OCI-LY7 (cell line): Measurements from ENCODE around the gene ICE2. TPM values are rescaled to one million over a fixed set of nuclear protein-coding genes. Genes with fewer than 3 reads are reported as not detected.
"Not testable (repeated sequence)": the region's sequence is repeated elsewhere in the genome, so short reads cannot be mapped to it uniquely, and the experiment has no call there.

Experiments used
- BruUV-seq: library from RNA; stranded (reverse); fragments of 400-500 nt; replicated peaks from 2 replicates; lab custom pipeline; 2021; lab: Mats Ljungman, UMichigan
- CTCF ChIA-PET: fragments of 300-600 bp; sonication (Branson Sonifier 250); formaldehyde crosslinking; loops from one replicate; lab custom pipeline; 2022; ENCODE audit warnings: antibody characterized with exemption; ENCODE audit not compliant: unreplicated experiment; lab: Charles Lee
- POLR2A ChIA-PET: fragments of 300-600 bp; sonication (Branson Sonifier 250); formaldehyde crosslinking; loops from one replicate; lab custom pipeline; 2022; ENCODE audit warnings: antibody characterized with exemption; lab: Charles Lee
- DNase-seq: peaks from one replicate; pipeline ENCODE4 v3.0.0-alpha.2; 2015; ENCODE audit warnings: low spot score
- H2AFZ ChIP-seq: fragments of 200-600 bp; sonication (generic), shearing (Covaris generic); 2 replicates; pipeline ENCODE4 v1.6.1; 2014; ENCODE audit warnings: mild to moderate bottlenecking, antibody characterized with exemption, low read length, moderate library complexity
- H3K27ac ChIP-seq: fragments of 200-600 bp; sonication (generic); 2 replicates; pipeline ENCODE4 v1.5.1; 2014; ENCODE audit warnings: mixed run types, low read depth, mild to moderate bottlenecking, moderate library complexity, low read length, inconsistent platforms; ENCODE audit not compliant: poor library complexity, severe bottlenecking
- H3K36me3 ChIP-seq: fragments of 200-600 bp; sonication (generic); 2 replicates; pipeline ENCODE4 v1.6.1; 2014; ENCODE audit warnings: mild to moderate bottlenecking, antibody characterized with exemption, low read length, moderate library complexity, mixed read lengths; ENCODE audit not compliant: insufficient read depth
- H3K4me1 ChIP-seq: fragments of 200-600 bp; sonication (generic); 2 replicates; pipeline ENCODE4 v1.5.1; 2014; ENCODE audit warnings: mild to moderate bottlenecking, low read length; ENCODE audit not compliant: insufficient read depth, poor library complexity, severe bottlenecking
- H3K4me2 ChIP-seq: fragments of 200-600 bp; sonication (generic); 2 replicates; pipeline ENCODE4 v1.6.1; 2014; ENCODE audit warnings: mild to moderate bottlenecking, low read length
- H3K4me3 ChIP-seq: fragments of 200-600 bp; sonication (generic); 2 replicates; pipeline ENCODE4 v1.5.1; 2014; ENCODE audit warnings: mild to moderate bottlenecking, low read depth, low read length; ENCODE audit not compliant: poor library complexity, severe bottlenecking
- H3K79me2 ChIP-seq: fragments of 200-600 bp; sonication (generic); 2 replicates; pipeline ENCODE4 v1.6.1; 2016; ENCODE audit warnings: low read depth, mild to moderate bottlenecking, low read length, moderate library complexity, mixed read lengths; ENCODE audit not compliant: insufficient read depth
- H3K9me2 ChIP-seq: fragments of 200-600 bp; sonication (generic); 2 replicates; pipeline ENCODE4 v1.6.1; 2016; ENCODE audit warnings: mild to moderate bottlenecking, low read length, mixed read lengths; ENCODE audit not compliant: insufficient read depth
- H3K9me3 ChIP-seq: fragments of 200-600 bp; sonication (generic); 2 replicates; pipeline ENCODE4 v1.6.1; 2014; ENCODE audit warnings: mild to moderate bottlenecking, mixed run types, low read length, mixed read lengths
- H4K20me1 ChIP-seq: fragments of 200-600 bp; sonication (generic); 2 replicates; pipeline ENCODE4 v1.6.1; 2014; ENCODE audit warnings: mild to moderate bottlenecking, antibody characterized with exemption, low read length, moderate library complexity, mixed read lengths; ENCODE audit not compliant: insufficient read depth
- EZH2phosphoT487 ChIP-seq: fragments of 200-600 bp; sonication (generic); IDR thresholded peaks from 2 replicates; pipeline ENCODE4 v1.6.1; 2018; ENCODE audit warnings: low read depth, borderline replicate concordance, mild to moderate bottlenecking, mixed run types, antibody characterized with exemption, low read length, moderate library complexity, mixed read lengths
- intact Hi-C: fragments of 100-400 bp; cut with micrococcal nuclease; formaldehyde crosslinking; loops from one replicate; pipeline ENCODE4 v1.10.0; 2022; ENCODE audit not compliant: unreplicated experiment
- total RNA-seq, 2 experiments: library from RNA; depleted of rRNA in 1 of 2; stranded (reverse); fragments of >200 nt in 1 of 2; shearing (Covaris generic) in 1 of 2; gene quantifications; 2 replicates each; pipeline ENCODE4 v1.2.3, GENCODE V29; 2014 to 2022
- TF ChIP-seq, protein P1 (sequence below): fragments of 200-600 bp; sonication (generic); conservative IDR thresholded peaks from 2 replicates; pipeline ENCODE4 v1.5.1; 2014; ENCODE audit warnings: mild to moderate bottlenecking, antibody characterized with exemption, low read length, moderate library complexity, mixed read lengths

ICE2 gene
- total RNA-seq, 2 experiments from 2014 or later: 37.1 to 78.1 TPM

DNA sequence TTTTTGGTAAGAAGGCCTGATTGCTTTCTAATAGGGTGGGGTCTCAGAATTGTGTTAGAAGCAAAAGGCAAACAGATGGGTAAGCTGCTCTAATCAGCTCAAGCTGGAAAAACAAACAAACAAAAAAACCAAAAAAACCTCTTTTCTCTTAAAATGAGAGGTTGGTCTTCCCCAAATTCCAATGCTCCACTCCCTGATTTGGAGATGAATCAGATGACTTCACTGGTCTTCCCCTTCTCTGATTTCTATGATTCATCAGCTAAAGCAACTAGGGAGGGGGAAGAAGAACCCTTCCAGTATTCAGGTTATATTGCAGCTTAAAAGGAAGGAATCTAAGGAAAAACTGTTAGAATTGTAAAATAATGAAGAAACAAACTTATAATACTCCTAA is 71.5 kb downstream of the ICE2 start:
- intact Hi-C loops: no loop called here
- ChIA-PET POLR2A (interaction anchor here (0.7 kb wide), 2 partner anchors 25 to 263 kb away, joined by 3 to 4 read pairs; no protein-coding TSS in a partner anchor), CTCF (no interaction called here)
- H3K4me3 ChIP-seq: no peak overlapping the region
- H3K79me2 ChIP-seq: no peaks in the 10 kb centered on the region
- BruUV-seq: no TSS peak
- H3K4me2 ChIP-seq: no peak overlapping the region
- no peak for DNase-seq
- no peak overlapping the region for H3K27ac ChIP-seq
- H3K36me3 ChIP-seq: no peaks in the 10 kb centered on the region
- no peaks in the 10 kb centered on the region for H4K20me1 ChIP-seq
- H2AFZ ChIP-seq: no peak overlapping the region
- TF ChIP-seq EZH2phosphoT487: no peak
- TF ChIP-seq, protein P1, sequence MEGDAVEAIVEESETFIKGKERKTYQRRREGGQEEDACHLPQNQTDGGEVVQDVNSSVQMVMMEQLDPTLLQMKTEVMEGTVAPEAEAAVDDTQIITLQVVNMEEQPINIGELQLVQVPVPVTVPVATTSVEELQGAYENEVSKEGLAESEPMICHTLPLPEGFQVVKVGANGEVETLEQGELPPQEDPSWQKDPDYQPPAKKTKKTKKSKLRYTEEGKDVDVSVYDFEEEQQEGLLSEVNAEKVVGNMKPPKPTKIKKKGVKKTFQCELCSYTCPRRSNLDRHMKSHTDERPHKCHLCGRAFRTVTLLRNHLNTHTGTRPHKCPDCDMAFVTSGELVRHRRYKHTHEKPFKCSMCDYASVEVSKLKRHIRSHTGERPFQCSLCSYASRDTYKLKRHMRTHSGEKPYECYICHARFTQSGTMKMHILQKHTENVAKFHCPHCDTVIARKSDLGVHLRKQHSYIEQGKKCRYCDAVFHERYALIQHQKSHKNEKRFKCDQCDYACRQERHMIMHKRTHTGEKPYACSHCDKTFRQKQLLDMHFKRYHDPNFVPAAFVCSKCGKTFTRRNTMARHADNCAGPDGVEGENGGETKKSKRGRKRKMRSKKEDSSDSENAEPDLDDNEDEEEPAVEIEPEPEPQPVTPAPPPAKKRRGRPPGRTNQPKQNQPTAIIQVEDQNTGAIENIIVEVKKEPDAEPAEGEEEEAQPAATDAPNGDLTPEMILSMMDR: no peak
- H3K4me1 ChIP-seq: peaks cover 8% of the 10 kb centered on the region
- no peaks in the 10 kb centered on the region for H3K9me3 ChIP-seq
- no peaks in the 10 kb centered on the region for H3K9me2 ChIP-seq

GRCh38 chr15:60406513-60407414 is 72.2 kb downstream of the ICE2 start:
- no TSS peak for BruUV-seq
- no peaks in the 10 kb centered on the region for H3K36me3 ChIP-seq
- no peaks in the 10 kb centered on the region for H3K79me2 ChIP-seq
- no peak overlapping the region for H3K4me3 ChIP-seq
- H3K9me3 ChIP-seq: no peaks in the 10 kb centered on the region
- ChIA-PET CTCF (no interaction called here), POLR2A (interaction anchor here (0.7 kb wide), 1 partner anchor 25 kb away, joined by 3 read pairs; no protein-coding TSS in a partner anchor)
- no peaks in the 10 kb centered on the region for H4K20me1 ChIP-seq
- DNase-seq: no peak
- intact Hi-C loops: no loop called here
- no peaks in the 10 kb centered on the region for H3K9me2 ChIP-seq
- no peak overlapping the region for H3K4me2 ChIP-seq
- peaks cover 8% of the 10 kb centered on the region for H3K4me1 ChIP-seq
- no peak overlapping the region for H3K27ac ChIP-seq
- TF ChIP-seq EZH2phosphoT487: no peak
- TF ChIP-seq, protein P1: no peak
- H2AFZ ChIP-seq: no peak overlapping the region

DNA sequence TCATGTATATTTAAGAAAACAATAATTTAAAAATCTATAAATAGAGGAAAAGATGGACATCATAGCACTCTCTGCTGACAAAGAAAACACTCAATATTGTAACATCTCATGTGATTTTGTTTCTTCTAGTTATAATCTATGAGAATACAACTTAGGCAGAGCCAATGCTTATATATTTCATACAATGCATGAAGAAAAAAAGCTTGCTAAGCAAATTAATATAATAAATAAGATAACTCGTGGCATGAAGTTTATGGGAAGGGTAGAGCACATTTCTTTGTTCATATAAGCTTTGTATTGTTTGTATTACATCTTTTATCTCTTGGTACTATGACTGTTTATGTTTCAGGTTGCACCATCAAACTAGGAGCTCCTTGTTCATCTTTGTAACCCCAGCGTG is 73.5 kb downstream of the ICE2 start:
- ChIA-PET CTCF (no interaction called here), POLR2A (interaction anchor here (0.6 kb wide), 1 partner anchor 19 kb away, joined by 3 read pairs; no protein-coding TSS in a partner anchor)
- no peak for TF ChIP-seq EZH2phosphoT487
- TF ChIP-seq, protein P1: no peak
- BruUV-seq: no TSS peak
- Histone ChIP-seq H4K20me1 (no peaks in the 10 kb centered on the region), H3K4me1 (peaks cover 8% of the 10 kb centered on the region), H3K9me2 (no peaks in the 10 kb centered on the region), H3K36me3 (no peaks in the 10 kb centered on the region), H3K4me2 (no peak overlapping the region), H3K9me3 (no peaks in the 10 kb centered on the region), H3K4me3 (no peak overlapping the region), H2AFZ (no peak overlapping the region), H3K27ac (no peak overlapping the region), H3K79me2 (no peaks in the 10 kb centered on the region)
- no peak for DNase-seq
- intact Hi-C loops: no loop called here

DNA sequence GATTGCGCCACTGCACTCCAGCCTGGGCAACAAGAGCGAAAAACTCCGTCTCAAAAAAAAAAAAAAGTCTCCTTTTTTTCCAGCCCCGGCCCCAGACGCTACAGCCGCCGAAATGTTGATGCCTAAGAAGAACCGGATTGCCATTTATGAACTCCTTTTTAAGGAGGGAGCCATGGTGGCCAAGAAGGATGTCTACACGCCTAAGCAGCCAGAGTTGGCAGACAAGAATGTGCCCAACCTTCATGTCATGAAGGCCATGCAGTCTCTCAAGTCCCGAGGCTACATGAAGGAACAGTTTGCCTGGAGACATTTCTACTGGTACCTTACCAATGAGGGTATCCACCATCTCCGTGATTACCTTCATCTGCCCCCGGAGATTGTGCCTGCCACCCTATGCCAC is 74.6 kb downstream of the ICE2 start:
- H3K27ac ChIP-seq, BruUV-seq, CTCF ChIA-PET, DNase-seq, H2AFZ ChIP-seq, intact Hi-C loops, H4K20me1 ChIP-seq, H3K9me3 ChIP-seq, H3K4me3 ChIP-seq, H3K36me3 ChIP-seq, H3K4me2 ChIP-seq, H3K9me2 ChIP-seq, H3K79me2 ChIP-seq, H3K4me1 ChIP-seq: not testable (repeated sequence)
- POLR2A ChIA-PET: interaction anchor here (0.7 kb wide), 1 partner anchor 479 kb away, joined by 4 read pairs; no protein-coding TSS in a partner anchor
